Stimulated activated CD8-positive, alpha-beta memory T cell treated with anti-CD3 and anti-CD28 coated beads, Interleukin-12 subunit alpha, Interleukin-12 subunit beta, amount 100 ng/mL, for 4 hours (primary cell): ENCODE results near the gene ARL14.
"Not testable (repeated sequence)": the region's sequence is repeated elsewhere in the genome, so short reads cannot be mapped to it uniquely, and the experiment has no call there.

ENCODE experiments used
- DNase-seq: peaks from one replicate; pipeline ENCODE4 v3.0.0-alpha.2; 2020; ENCODE audit warnings: low read depth

Gene ARL14

DNA sequence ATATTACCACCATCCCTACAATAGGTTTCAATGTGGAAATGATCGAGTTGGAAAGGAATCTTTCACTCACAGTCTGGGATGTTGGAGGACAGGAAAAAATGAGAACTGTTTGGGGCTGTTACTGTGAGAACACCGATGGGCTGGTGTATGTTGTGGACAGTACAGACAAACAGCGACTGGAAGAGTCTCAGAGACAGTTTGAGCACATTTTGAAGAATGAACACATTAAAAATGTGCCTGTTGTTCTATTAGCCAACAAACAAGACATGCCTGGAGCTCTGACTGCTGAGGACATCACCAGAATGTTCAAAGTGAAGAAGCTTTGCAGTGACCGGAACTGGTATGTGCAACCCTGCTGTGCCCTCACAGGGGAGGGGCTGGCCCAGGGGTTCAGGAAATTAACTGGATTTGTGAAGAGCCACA lies 510 bp downstream of the ARL14 start:
- DNase-seq: no peak

DNA sequence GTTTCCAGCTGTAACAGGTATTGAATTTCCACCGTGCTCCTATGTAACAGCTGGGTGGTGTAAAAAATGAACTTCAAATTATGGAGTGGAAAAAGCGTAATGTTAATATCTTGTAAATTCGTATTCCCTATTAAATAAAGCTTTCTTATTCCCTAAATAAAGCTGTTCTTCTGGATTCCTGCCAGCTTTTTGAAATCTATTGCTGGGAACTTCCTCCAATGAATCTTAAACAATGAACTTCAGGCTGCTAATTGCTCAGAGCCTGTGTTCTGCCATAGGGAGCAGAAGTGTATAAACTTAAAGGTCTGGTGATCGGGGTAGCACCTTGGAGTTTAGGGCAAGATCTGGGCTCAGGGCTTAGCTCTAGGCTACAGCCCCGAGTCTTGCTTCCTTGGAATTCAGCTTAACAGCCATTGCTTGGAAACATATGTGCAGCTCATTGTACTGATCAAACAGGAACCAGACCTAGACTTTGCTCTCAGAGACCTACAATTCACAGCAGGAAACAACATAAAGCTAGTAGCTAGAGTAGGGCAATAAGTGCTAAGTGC lies 1.4 kb downstream of the ARL14 start:
- no peak for DNase-seq

DNA sequence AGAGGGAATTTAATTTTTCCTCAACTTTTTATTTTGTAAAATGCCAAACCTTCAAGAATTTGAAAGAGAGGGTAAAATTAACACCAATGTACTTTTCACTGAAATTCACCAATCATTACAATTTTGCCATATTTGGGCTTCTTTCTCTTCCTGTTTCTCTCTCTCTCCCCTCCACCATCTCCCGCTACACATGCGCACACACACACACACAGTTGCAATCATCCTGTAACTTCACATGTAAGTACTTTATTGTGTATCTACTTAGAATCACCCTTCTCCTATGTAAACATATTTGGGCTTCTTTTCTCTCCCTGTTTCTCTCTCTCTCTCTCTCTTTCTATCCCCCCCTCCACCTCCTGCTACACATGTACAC lies 7.4 kb downstream of the ARL14 start:
- no peak for DNase-seq

DNA sequence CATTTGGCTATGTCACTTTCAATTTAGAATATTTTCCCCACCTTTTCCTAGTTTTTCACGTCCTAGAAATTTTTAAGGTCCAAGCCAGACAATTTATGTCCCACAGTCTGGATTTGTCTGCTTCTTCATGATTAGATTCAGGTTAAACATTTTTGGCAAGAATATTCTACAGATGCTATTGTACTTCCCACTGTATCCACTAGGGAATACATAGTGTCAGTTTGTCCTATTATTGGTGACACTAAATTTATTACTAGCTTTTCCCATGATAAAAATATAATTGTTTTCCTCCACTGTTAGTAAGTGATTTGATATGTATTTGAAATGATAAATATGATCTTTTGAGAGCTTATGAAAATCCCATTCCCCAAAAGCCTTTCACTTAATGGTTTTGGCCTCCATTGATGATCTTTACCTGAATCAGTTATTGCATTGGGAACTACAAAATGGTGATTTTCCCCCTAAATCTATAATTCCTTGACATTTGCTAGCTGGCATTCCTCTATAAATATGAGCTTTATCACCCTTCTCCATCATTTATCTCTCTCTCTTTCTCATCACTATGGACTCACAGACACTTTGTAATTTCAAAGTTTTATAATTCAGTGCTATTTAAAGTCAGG lies 8.3 kb downstream of the ARL14 start:
- no peak for DNase-seq

DNA sequence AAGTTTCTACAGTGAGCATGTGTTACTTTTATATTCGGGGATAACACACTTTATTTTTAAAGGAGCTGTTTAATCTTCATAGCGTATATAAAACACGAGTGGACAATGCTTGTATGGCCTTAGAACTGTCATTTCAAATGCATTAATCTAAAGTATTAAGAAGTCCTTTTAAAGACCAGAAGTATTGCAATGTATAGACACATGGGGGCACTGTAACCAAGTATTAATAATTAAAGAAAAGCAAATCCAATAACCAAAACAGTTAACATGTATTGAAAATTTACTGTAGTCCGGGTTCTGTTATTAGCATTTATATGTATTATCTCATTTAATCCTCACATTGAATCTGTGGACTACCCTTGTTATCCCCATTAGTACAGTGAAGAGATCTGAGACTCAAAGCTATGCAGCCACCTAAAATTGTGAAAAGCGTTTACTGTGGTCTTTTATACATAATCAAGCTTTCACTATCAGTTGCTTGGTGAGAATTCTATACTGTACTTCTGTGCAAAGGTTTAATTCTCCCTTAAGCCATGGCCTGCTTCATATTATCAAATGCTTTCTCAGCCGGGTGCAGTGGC lies 10.1 kb downstream of the ARL14 start:
- no peak for DNase-seq

DNA sequence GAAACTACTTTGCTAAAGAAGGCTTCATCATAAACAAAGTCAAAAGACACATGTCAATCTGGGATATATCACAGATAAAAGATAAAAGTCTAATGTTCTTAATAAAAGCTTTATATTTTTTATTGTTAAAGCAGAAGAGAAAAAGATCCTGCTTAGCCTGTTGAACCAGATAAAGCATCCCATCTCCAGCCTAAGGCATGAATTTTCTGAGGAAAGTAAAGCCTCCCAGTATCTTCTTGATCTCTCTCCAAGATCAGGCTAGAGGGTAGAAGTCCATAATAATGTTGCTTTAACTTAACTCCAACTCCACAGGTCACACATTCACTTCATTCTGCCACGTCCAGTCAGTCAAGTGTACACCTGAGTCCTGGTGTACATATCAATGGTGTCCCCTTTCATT lies 14.2 kb downstream of the ARL14 start:
- no peak for DNase-seq

DNA sequence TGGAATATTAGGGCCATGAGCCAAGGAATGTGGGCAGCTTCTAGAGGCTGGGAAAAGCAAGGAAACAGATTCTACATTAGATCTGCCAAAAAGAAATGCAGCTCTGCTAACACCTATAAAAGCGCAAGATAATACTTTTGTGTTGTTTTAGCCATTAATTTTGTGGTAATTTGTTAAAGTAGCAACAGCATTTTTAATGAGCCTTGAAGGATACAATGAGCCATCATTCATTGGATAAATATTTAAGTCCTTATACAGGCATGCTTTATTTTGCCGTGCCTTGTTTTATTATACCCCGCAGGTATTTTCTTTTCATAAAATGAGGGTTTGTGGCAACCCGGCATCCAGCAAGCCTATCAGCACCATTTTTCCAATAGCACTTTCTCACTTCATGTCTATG lies 15.0 kb downstream of the ARL14 start:
- DNase-seq: no peak

DNA sequence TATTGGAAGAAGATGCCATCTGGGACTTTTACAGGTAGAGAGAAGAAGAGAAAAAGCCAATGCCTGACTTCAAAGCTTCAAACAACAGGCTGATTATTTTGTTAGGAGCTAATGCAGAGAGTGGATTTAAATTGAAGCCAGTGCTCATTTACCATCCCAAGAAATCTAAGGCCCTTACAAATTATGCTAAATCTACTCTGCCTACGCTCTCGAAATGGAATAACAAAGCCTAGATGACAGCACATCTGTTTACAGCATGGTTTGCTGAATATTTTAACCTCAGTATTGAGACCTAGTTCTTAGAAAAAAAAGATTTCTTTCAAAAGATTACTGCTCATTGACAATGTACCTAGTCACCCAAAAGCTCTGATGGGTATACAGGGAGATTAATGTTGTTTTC lies 16.2 kb downstream of the ARL14 start:
- DNase-seq: no peak

DNA sequence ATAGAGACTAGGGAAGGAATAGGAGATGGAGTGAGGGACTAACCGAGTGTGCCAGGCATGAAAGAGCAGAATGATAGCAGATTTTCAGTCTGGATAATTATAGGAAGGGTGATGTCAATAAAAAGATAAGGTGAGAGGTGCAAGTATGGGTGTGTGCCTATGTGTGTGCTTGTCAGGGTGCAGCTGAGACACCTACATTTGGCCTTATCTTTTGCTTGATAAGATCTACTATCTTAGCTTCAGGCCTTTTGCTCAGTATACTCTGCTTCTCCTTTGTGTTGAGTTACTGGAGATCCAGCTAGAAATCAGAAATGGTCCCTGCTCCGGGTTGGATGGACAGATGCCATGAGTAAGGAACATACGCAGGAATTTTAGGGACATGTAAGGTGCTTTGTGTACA lies 17.4 kb downstream of the ARL14 start:
- no peak for DNase-seq

DNA sequence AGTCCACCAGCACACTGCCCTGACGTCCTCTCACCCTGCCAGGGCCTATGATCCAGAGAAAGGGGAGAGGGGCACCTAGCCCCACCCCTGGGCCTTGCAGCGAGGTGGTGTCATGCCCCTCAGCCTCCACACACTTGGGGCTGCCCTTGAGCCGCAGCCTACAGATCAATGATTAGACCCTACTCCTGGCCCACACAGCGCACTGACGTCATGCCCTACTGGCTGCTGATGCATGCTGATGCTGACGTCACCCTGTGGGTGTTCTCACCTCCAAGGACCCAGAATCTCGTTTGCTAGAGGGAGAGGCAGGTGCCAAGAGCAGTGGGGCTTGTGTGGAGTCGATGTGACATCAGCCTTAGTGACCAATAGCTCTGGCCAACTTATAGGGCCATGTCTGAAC lies 18.0 kb downstream of the ARL14 start:
- DNase-seq: no peak

DNA sequence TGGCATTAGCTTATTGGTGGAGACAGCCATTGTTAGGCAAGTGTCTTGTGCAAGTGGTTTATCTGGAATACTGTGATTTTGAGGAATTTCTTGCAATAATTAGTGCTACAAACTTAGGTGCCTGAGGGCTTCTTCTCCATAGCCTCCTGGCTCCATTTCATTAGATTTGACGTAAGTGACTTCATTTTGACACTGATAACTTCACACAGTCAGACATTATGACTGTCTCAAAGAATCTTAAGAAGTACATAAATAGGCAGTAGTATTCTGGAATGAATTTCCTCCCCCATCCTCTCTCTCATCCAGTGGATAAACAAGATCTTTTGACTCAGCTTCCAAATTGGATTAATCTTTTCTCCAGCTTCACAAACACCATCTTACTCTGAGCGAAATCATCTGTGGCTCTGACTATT lies 19.0 kb downstream of the ARL14 start:
- no peak for DNase-seq

DNA sequence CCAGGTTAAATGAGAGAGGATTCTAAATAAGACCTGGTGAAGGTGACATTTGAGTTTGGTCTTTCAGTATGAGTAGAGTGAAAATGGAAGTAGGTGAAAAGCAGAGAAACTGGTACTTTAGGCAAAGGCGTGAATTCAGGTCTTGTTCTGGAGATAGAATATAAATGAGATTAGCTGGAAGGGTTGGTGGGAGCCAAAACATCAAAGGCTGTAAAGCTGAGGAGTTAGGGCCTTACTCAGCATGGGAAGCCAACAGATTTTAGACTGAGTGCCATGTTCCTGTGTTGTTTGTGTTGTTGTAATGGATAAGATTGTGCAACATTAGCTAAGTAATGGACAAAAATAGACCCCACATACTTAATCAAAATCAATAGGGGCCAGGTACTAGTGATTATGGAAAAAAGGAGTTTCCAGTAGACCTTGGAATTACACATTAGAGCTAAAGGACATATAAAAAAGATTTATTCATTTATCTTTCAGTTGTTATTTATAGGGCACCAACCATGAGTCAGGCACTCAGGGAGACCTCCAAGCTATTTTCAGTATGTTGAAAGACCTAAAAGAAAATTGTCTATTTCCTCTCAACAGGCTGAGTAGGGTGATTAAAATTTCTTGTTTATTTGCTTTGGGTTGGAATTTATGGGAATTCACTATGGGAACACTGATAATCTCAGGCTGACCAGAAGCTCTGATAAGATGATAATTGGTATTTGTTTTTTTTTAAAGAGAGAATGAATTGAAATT lies 20.8 kb downstream of the ARL14 start:
- DNase-seq: no peak

DNA sequence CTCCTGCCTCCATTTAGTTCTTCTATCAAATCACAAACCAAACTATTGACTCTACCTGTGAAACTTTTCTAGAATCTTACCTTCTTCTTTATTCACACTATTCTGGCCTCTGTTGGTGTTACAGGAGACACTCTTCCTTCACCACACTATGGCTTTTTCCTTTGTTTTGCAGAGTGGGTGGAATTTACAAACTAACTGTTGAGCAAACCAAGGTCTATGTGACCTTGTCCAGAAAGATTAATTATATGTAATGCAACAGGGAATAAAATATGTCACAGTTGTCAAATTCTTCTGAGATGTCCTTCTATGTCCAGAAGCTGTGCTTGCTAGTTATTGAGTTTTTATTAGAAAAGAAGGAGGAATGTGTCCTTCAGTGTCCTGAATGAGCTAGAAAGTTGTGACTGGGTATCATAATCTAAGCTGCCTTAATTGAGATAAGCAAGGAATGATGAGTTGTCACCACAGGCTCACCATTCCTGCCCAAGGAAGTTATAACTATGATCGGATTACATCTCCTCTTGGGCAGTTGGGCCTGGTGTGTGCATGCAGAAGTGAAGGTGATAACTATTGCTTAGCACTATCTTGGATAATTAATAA lies 21.7 kb downstream of the ARL14 start:
- no peak for DNase-seq

DNA sequence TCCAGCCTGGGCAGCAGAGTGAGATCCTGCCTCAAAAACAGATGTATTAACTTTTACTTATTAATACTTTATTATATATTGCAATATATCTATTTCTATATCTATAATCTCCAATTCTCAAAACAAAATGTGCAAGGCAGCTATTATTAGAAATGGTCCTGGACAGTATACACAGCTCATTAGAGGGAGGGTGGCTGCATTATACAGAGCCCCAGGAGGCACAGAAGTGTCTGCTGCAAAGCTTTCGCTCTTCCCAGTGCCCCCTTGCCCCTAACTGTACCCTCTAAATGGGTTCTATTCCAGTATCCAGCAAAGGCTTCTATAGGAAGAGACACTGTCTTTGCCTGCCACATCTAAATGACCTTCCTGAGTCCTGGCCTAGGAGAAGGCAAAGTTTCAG lies 24.5 kb downstream of the ARL14 start:
- DNase-seq: no peak

DNA sequence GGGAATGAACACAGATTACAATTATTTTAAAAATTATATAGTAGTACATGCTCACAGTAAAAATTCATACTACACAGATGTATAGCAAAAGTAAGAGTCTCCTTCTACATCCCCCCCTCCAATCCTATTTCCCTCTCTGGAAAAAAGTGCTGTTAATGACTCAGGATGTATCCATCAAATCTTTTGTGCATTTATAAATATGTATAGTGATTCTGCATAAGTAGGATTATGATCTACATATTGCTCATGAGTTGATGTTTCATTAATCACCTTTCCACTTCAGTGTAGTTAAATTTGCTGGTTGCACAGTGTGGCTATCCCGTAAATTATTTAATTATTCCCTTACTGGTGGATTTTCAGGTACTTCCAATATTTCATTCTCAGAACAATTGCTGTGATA lies 25.3 kb downstream of the ARL14 start:
- DNase-seq: no peak

DNA sequence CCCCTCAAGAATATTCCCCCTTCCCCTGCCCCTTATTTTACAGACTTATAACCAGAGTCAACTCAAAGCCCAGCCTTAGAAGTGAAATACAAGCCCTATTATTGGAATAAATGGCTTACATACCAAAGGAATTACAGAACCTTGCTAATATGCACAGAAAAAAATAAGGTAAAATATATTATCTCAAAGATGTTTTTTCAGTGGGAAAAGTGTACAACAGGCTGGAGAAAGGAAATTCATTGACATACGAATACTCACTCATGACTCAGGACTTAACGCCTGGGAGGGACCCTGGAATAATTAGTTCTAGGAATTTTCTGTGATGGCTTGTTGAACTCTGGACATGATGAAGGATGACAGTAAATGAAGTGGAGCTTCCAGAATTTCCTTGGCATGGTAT lies 27.0 kb downstream of the ARL14 start:
- DNase-seq: no peak

DNA sequence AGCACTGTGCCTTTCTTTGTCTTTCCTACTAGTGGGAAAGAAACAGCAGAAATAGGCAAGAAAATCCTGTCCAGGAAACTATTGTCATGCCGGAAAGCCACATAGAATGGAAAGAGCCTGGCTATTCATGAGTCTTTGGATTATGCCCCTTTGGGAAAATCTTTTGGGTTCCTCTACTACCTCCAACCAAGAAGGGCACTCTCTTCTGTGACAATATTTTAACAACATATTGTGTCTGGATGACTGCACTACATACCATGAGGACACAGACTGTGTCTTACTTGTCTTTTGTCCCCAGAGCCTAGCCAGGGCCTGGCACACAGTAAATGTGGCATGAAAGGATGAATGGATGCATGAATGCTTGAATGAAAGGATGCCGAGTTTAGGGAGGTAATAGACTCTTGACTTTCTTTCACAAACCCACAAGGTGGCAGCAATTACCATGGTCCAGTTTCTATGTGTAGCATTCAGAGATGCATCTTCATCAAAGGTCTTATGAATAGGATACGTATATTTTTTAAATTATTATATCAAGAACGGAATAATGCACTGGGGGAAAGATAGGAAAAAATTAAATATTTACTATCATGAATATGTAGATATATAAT lies 30.3 kb downstream of the ARL14 start:
- DNase-seq: no peak

DNA sequence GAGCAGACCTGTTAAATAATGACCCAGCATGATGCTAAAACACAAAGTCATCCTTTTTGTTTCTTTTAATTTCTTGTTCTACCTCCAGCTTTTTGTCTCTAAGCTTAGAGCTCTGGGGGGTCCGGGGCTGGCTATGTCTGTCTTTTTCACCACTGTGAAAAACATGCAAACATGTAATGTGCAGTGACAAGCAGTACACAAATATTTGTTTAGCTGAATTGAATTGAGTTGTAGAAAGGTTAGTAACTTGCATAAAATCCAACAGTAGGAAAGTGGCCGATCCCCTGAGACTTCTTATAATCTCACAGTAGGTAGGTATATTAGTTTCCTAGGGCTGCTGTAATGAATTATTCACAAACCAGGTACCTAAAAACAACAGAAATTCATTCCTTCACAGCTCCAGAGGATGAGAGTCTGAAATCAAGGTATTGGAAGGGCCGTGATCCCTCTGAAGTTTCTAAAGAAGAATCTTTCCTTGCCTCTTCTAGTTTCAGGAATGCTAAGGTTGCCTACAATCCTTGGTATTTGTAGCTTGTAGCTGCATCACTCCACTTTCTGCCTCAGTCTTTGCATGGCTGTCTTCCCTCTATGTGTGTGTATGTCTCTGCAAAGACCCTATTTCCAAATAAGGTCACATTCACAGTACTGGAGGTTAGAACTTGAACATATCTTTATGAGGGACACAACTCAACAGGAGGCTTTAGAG lies 32.7 kb downstream of the ARL14 start:
- DNase-seq: no peak

DNA sequence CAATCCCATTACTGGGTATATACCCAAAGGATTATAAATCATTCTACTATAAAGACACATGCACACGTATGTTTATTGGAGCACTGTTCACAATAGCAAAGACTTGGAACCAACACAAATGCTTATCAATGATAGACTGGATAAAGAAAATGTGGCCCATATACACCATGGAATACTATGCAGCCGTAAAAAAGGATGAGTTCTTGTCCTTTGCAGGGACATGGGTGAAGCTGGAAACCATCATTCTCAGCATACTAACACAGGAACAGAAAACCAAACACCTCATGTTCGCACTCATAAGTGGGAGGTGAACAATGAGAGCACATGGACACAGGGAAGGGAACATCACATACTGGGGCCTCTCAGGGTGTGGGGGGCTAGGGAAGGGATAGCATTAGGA lies 36.2 kb downstream of the ARL14 start:
- not testable (repeated sequence) for DNase-seq

DNA sequence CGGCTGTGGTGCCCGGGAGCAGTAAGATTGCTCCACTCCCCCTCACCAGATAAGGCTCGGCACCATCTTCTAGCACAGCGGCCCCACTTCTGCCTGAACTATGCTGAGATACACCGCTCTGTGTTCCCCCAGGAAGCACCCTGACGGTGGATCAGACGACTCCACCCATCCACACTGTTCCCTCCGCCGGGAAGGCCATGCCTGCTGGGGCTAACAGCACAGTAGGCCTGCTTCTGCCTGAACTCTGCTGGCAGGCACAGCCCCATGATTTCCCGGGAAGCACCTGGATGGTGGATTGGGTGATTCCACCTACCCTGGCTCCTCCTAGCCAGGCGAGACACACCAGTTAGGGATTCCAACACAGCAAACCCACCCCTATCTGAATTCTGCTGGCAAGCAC lies 42.8 kb downstream of the ARL14 start:
- DNase-seq: no peak

DNA sequence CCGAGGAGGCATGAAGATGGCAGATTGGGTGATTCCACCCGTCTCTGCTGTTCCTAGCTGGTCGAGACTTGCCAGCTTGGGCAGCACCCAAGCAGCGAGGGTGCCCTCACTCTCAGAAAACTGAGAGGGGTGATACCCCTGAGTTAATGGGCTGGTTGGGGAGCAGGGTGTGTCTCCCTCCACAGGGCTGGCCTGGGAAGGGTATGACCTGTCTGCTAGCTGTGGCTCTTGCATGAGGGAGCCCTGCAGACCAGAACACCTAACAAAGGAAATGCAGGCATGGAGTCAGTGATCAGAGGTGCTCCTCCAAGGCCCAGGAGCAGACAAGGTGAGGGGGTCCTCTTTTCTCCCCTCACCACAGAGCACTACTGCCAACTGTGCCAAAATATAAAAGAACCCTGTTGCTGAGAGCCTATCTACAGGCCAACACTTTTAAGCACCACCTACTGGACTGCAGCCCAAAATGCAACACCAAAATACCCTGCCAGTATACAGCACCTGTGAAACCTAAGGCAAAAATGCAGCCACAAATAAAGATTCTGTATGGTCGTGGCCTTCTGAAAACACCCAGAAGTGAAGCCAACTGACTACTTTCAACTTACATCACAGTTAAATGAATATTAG lies 43.3 kb downstream of the ARL14 start:
- DNase-seq: no peak

DNA sequence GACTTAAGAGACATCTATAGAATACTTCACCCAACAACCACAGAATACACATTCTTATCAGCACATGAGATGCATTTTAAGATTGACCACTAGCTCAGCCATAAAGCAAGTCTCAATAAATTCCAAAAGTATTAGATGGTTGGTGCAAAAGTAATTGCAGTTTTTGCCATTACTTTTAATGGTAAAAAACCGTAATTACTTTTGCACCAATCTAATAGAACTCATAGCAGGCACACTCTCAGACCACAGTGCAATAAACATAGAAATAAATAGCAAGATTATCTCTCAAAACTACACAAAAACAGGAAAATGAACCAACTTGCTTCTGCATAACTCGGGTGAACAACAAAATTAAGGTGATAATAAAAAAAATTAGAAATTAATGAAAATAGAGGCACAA lies 45.4 kb downstream of the ARL14 start:
- DNase-seq: no peak
